ENCODE measurements around the gene KRT23.
"Not testable (repeated sequence)": the region's sequence is repeated elsewhere in the genome, so short reads cannot be mapped to it uniquely, and the experiment has no call there.

KRT23 gene

DNA sequence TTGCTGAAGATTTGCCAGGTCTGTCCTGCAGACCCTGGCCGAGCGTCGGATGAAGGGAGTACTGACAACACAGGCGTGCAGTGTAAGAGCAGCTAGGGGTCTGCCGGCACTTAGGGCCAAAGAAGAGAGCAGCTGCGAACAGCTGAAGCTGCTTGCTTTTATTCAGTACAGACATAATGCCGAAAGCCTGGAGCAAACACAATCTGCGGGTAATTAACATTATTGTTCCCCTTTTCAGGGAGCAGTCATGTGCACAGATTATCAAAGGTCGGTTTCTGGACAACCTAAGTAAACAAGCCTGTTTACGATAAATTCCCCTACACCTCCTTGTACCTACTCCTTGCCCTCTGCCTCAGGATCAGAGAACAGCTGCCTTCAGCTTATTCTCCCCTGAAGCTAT lies 12.0 kb upstream of the KRT23 start:
- DNase-seq (ENCODE audit: low read depth), result no peak

DNA sequence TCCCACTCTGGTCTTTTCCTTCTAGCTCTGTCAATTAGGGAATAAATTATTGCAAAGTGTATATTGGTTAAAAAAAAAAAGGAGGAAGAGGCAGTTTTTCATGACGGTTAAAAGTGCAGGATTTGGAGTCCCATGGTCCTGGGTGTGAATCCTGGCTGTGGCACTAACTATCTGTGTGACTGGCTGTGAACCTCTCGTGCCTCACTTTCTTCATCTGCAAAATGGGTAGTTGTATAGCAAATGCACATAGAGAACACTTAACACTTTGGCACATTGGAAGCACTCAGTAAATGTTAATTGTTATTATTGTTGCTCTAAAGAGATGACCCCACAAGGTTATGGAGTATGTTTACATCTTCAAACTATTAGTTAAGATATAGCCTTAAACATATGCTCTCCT lies 10.5 kb upstream of the KRT23 start:
- no peak for DNase-seq (ENCODE audit: low read depth)

DNA sequence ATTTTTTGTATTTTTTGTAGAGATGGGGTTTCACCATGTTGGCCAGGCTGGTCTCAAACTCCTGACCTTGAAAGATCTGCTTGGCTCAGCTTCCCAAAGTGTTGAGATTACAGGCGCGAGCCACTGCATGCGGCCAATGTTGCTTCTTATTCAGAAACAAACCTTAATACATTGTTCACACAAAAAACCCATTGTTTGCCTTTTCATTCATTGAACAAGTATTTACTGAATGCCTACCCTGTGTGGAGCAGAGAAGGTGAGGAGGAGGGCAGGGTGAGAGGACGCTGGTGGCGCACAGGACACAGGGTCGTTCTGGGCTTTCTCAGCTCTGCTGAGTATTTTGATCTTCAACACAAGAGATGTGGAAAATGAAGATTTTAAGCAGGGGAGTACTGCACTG lies 8.0 kb upstream of the KRT23 start:
- DNase-seq (ENCODE audit: low read depth), result no peak

GRCh38 chr17:40944531-40944930 lies 7.1 kb upstream of the KRT23 start:
- no peak for DNase-seq (ENCODE audit: low read depth)

DNA sequence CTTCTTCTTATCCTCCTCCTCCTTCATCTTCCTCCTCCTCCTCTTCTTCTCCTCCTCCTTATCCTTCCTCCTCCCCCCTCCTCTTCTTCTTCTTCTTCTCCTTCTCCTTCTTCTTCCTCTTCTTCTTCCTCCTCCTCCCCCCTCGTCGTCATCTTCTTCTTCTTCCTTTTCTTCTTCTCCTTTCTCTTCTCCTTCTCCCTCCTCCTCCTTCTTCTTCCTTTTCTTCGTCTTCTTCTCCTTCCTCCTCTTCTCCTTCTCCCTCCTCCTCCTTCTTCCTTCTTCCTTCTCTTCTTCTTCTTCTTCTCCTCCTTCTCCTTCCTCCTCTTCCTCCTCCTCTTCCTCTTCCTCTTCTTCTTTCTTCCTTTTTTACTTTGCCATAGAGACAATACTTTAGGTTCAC lies 5.1 kb upstream of the KRT23 start:
- no peak for DNase-seq (ENCODE audit: low read depth)

DNA sequence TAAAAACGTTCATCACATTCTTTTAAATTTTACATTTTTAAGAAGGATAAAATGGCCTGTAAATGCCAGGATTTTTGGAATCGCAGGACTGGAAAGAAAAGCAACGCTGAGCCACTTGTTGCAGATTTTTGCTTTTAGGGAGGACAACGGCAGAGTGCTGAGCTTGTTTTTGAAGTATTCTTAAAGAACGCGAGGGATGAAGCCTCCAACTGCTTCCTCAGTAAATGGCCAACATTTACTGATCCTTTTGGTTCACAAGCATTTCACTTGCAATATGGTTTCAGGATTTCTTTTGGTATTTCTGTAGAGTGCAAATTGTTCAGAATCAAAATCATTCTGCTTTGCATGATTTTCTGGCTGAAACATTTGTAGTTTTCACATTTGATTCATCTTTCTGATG lies 2.8 kb upstream of the KRT23 start:
- DNase-seq (ENCODE audit: low read depth), result no peak

GRCh38 chr17:40938981-40939380 lies 1.5 kb upstream of the KRT23 start:
- DNase-seq (ENCODE audit: low read depth), result no peak

- no peak for DNase-seq (ENCODE audit: low read depth)
These were observed 470 bp downstream of the KRT23 start for GRCh38 chr17:40936976-40937375.

DNA sequence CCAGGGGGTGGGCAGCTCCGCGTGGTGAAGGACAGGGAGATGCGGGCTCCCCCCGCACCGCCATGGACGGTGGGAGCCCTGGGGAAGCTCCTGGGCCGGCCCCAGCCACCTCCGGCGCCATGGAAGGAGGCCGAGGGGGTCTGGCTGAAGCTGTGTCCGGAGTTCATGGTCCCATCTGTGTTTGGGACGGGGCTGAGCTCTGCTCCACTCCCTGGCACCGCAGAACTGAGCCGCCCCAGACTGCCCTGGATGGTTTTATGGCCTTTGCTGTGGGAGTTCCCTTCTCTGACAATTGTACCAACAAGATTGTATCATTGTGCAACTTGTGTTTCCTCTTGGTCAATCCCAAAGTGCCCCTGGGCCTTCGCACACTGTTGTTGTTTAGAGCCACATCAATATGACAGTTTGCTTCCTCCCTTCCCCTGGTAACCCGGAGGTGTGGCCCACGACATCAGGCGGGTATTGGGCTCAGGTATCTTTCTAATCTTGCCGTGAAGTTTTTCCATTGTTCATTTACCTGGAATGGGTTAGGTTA lies 942 bp downstream of the KRT23 start:
- DNase-seq (ENCODE audit: low read depth), result no peak

DNA sequence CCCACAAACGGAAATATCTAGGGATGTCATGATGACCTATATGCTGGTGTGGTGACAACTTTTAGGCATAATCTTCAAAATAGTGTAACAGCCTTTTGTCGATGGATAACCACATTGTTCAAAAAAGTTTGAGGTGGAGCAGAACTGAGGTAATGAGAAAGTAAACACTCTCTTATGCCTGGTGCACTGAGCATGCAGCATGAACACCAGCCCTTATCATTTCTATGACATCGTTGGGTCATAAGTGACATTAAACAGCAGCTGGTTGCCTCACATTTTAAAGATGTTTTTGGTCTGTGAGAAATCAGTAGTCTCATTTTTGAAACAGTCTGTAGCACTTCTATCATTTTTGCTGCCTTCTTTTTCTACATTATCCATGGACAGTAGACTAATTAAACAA lies 1.8 kb downstream of the KRT23 start:
- no peak for DNase-seq (ENCODE audit: low read depth)

DNA sequence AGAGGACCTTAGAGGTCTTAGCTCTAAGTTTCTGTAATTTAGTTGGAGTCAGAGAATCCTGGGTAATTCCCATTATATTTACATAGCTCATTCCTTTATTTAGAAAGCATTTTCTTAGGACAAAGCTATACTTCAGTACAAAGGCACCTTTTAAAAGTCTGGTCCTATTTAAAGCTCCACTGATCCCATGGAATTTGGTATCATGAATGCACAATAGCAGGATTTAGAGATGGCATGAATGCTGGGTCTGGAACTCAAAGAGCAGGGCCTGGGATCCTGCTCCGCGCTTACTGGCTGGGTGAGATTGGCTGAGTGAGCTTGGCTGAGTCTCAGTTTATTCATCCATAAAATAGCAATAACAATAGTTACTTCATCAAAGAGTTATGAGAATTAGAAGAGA lies 4.8 kb downstream of the KRT23 start:
- DNase-seq (ENCODE audit: low read depth), result peak; percentile 49

DNA sequence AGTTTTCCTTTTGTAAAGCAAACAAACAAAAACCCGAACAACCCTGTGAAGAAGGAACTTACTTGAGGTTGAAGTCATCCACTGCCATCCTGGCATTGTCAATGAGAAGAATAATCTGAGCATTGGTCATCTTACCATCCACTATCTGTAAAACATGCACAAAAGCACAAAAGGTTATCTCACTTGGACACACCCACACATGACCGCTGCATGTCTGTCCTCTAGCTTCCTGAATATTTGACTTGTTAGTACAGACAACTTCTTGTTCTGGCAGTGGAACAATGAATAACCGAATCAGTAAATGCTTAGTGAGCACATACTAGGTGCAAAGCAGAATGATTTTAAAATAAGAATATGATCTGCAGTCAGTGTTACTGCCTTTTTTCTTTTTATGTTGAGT lies 6.1 kb downstream of the KRT23 start:
- no peak for DNase-seq (ENCODE audit: low read depth)

GRCh38 chr17:40926341-40926740 lies 11.1 kb downstream of the KRT23 start:
- DNase-seq (ENCODE audit: low read depth), result no peak

- DNase-seq (ENCODE audit: low read depth), result peak; percentile 90
These were observed 15.2 kb downstream of the KRT23 start for GRCh38 chr17:40922239-40922638.

DNA sequence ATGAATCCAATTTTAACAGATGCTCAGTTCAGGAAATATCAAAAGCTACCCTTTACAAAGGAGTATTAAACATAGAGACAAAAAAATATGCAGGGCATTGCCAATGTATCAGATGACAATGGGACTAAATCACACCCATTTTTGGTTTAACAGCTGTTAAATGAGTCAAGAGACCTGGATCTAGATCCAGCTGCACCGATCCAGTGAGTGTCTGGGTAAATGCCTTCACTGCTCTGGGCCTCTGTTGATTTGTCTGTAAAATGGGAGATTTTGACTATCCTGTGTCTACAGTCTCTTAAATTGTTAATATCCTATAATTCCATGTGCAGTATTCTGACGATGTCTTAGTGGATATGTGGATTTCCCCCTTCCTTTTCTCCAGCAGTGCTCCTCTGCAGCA lies 16.4 kb downstream of the KRT23 start:
- no peak for DNase-seq (ENCODE audit: low read depth)

- not testable (repeated sequence) for DNase-seq (ENCODE audit: low read depth)
These were observed 20.3 kb downstream of the KRT23 start for GRCh38 chr17:40917116-40917515.

DNA sequence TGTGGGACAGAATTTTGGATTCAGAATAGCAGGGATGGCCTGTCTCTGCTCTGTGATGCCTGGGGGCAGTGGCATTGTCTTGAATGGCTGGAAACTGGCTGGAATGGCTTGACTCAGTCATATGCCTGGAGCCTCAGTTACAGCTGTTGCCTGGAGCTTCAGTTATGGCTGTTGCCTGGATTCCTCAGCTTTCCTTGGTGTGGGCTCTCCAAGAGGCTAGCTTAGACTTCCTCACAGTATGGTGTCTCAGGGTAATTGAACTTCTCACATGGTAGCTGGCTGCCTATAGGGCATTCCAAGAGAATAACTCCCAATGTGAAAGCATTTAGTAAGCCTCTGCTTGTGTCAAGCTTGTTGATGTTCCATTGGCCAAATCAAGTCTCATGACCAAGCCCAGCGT lies 21.1 kb downstream of the KRT23 start:
- DNase-seq (ENCODE audit: low read depth), result no peak

DNA sequence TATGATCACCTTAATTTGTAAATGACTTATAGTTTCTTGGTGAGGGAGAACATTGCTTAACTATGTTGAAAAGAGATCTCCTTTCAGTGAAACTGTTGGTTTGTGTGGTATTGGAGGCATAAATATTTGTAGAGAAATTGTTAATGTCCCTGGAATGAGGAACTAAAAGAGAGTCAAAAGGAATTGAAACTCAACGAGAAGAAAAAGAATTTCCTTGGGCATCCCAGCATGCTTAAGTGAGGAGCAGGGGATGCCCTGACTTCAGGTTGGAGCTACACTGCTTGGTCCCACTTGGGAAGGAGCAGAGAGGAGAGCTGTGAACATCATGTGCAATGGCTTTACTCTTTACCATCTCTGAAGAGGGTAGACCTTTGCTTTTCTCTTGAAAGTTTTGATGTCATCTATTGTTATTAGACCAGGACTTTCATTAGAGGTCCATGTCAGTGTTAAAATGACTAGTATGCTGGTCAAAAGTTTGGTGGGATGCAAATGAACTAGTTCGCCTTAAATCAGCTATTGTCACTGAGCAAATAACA lies 21.7 kb downstream of the KRT23 start:
- peak; percentile 77 for DNase-seq (ENCODE audit: low read depth)

DNA sequence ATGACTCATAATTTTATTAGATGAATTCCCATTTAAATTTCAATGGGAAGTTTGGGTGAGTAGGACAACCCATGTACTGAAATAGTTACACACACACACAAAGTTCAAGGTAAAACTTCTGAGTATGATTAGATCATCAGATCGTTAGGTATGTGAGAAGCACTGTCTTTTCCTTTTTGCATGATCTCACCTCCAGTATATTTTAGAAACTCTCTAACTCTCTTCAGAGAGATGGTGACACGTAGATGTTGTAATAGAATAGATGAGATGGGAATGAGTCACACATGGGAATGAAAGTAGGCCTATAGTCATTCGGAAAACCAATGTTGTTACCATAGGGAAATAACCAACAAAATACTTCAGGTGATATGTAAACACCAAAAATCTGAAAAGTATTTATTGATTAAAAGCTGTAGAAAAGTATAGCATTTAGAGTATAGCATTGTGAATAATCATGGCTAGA lies 22.2 kb downstream of the KRT23 start:
- peak; percentile 97 for DNase-seq (ENCODE audit: low read depth)

GRCh38 chr17:40914075-40914855 lies 23.2 kb downstream of the KRT23 start:
- DNase-seq (ENCODE audit: low read depth), result no peak

- no peak for DNase-seq (ENCODE audit: low read depth)
These were observed 24.8 kb downstream of the KRT23 start for GRCh38 chr17:40912486-40913210.

DNA sequence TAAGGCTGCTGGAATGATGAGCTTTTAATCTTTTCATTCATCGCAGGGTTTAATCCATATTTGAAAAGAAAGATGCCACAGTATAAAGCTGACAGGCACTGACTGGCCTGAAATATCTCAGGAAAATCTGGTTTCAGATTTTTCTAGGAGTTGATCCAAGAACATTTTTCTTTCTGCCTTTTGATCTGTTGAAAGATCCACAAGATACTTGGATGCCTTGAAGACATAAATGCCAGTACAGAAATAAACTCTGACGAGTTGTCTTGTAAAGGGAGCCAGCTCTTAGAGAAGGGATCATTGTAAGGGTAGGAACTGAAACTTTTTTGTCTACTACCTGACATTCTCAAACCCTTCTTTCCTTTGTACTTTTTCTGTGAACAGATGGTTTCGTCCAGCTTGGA lies 27.0 kb downstream of the KRT23 start:
- peak; percentile 76 for DNase-seq (ENCODE audit: low read depth)

- peak; percentile 93 for DNase-seq (ENCODE audit: low read depth)
These were observed 27.7 kb downstream of the KRT23 start for GRCh38 chr17:40909755-40910154.

Measured in iris pigment epithelial cell (primary cell).